ENCODE measurements around the gene FREM2. TPM values are rescaled to one million over a fixed set of nuclear protein-coding genes. Genes with fewer than 3 reads are reported as not detected.

Gene FREM2
- total RNA-seq, 1 experiment from 2014 or later = 0.05 TPM

GRCh38 chr13:38921081-38921480 lies 234.2 kb downstream of the FREM2 start:
- BruUV-seq (replicated peaks) = no TSS peak
- Histone ChIP-seq H3K79me2 (ENCODE audit: insufficient read depth, low read length) (no peaks in the 10 kb centered on the region), H3K9ac (ENCODE audit: low read length) (no peak overlapping the region), H3K27ac (ENCODE audit: low read depth, low read length) (no peak overlapping the region), H4K20me1 (ENCODE audit: insufficient read depth) (no peaks in the 10 kb centered on the region), H3K4me3 (replicated peaks in 1 of 2; ENCODE audit: low read depth in 1 of 2, low read length in 2 of 2) (no peak overlapping the region), H3K4me1 (ENCODE audit: control insufficient read depth in 1 of 2, insufficient read depth in 2 of 2, low read length in 2 of 2) (no peaks in the 10 kb centered on the region), H3K4me2 (ENCODE audit: low read length) (no peak overlapping the region), H3K36me3 (ENCODE audit: control insufficient read depth in 1 of 2, insufficient read depth in 2 of 2, low read length in 2 of 2) (no peaks in the 10 kb centered on the region), H3K9me2 (ENCODE audit: insufficient read depth) (no peaks in the 10 kb centered on the region), H3K9me3 (ENCODE audit: control insufficient read depth in 1 of 2, insufficient read depth in 1 of 2, low read depth in 1 of 2, low read length in 2 of 2) (no peaks in the 10 kb centered on the region), H2AFZ (ENCODE audit: low read depth, low read length, poor library complexity, severe bottlenecking) (no peak overlapping the region), H3K27me3 (ENCODE audit: insufficient read depth, low read length) (peaks cover 28% of the 10 kb centered on the region)
- no peak for DNase-seq (ENCODE audit: low read depth, low spot score)
- ChIA-PET CTCF (no interaction called here), POLR2A (no interaction called here), RAD21 (ENCODE audit: low non-redundant PET in 1 of 2, low total read pairs in 2 of 2, uncharacterized antibody in 2 of 2, unreplicated experiment in 2 of 2) (no interaction called here)
- intact Hi-C loops (cut with micrococcal nuclease) = no loop called here
- no peak for ATAC-seq
- TF ChIP-seq FOSL1 (IDR thresholded peaks at IDR 0.05; ENCODE audit: low read depth) = no peak
- no peak for TF ChIP-seq ZNF274 (IDR thresholded peaks at IDR 0.05; ENCODE audit: low read depth, low read length)
- no peak for TF ChIP-seq EGR1 (IDR thresholded peaks at IDR 0.05; ENCODE audit: low read depth)

- Histone ChIP-seq H3K4me1 (ENCODE audit: control insufficient read depth in 1 of 2, insufficient read depth in 2 of 2, low read length in 2 of 2) (no peaks in the 10 kb centered on the region), H3K79me2 (ENCODE audit: insufficient read depth, low read length) (no peaks in the 10 kb centered on the region), H3K4me3 (replicated peaks in 1 of 2; ENCODE audit: low read depth in 1 of 2, low read length in 2 of 2) (no peak overlapping the region), H3K36me3 (ENCODE audit: control insufficient read depth in 1 of 2, insufficient read depth in 2 of 2, low read length in 2 of 2) (no peaks in the 10 kb centered on the region), H3K9me2 (ENCODE audit: insufficient read depth) (no peaks in the 10 kb centered on the region), H4K20me1 (ENCODE audit: insufficient read depth) (no peaks in the 10 kb centered on the region), H3K4me2 (ENCODE audit: low read length) (no peak overlapping the region), H3K27ac (ENCODE audit: low read depth, low read length) (no peak overlapping the region), H3K9ac (ENCODE audit: low read length) (no peak overlapping the region), H3K9me3 (ENCODE audit: control insufficient read depth in 1 of 2, insufficient read depth in 1 of 2, low read depth in 1 of 2, low read length in 2 of 2) (no peaks in the 10 kb centered on the region), H3K27me3 (ENCODE audit: insufficient read depth, low read length) (peaks cover 34% of the 10 kb centered on the region), H2AFZ (ENCODE audit: low read depth, low read length, poor library complexity, severe bottlenecking) (no peak overlapping the region)
- ATAC-seq (no peak), DNase-seq (ENCODE audit: low read depth, low spot score) (no peak)
- intact Hi-C loops (cut with micrococcal nuclease) = no loop called here
- ChIA-PET CTCF (interaction anchor here (1.2 kb wide), 1 partner anchor 690 kb away, joined by 3 read pairs; no protein-coding TSS in a partner anchor), POLR2A (no interaction called here), RAD21 (ENCODE audit: low non-redundant PET in 1 of 2, low total read pairs in 2 of 2, uncharacterized antibody in 2 of 2, unreplicated experiment in 2 of 2) (no interaction called here)
- no TSS peak for BruUV-seq (replicated peaks)
- TF ChIP-seq, protein P1, sequence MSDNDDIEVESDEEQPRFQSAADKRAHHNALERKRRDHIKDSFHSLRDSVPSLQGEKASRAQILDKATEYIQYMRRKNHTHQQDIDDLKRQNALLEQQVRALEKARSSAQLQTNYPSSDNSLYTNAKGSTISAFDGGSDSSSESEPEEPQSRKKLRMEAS (IDR thresholded peaks at IDR 0.05) = no peak
- no peak for TF ChIP-seq ELF1 (IDR thresholded peaks at IDR 0.05; ENCODE audit: borderline replicate concordance, low read depth)
- TF ChIP-seq RAD21 (IDR thresholded peaks at IDR 0.05; ENCODE audit: low read depth) = no peak
- TF ChIP-seq, protein P2, sequence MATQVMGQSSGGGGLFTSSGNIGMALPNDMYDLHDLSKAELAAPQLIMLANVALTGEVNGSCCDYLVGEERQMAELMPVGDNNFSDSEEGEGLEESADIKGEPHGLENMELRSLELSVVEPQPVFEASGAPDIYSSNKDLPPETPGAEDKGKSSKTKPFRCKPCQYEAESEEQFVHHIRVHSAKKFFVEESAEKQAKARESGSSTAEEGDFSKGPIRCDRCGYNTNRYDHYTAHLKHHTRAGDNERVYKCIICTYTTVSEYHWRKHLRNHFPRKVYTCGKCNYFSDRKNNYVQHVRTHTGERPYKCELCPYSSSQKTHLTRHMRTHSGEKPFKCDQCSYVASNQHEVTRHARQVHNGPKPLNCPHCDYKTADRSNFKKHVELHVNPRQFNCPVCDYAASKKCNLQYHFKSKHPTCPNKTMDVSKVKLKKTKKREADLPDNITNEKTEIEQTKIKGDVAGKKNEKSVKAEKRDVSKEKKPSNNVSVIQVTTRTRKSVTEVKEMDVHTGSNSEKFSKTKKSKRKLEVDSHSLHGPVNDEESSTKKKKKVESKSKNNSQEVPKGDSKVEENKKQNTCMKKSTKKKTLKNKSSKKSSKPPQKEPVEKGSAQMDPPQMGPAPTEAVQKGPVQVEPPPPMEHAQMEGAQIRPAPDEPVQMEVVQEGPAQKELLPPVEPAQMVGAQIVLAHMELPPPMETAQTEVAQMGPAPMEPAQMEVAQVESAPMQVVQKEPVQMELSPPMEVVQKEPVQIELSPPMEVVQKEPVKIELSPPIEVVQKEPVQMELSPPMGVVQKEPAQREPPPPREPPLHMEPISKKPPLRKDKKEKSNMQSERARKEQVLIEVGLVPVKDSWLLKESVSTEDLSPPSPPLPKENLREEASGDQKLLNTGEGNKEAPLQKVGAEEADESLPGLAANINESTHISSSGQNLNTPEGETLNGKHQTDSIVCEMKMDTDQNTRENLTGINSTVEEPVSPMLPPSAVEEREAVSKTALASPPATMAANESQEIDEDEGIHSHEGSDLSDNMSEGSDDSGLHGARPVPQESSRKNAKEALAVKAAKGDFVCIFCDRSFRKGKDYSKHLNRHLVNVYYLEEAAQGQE (IDR thresholded peaks at IDR 0.05; ENCODE audit: low read depth) = no peak
- no peak for TF ChIP-seq JUND (IDR thresholded peaks at IDR 0.05)
- TF ChIP-seq EZH2 (IDR thresholded peaks at IDR 0.05) = no peak
- no peak for TF ChIP-seq FOSL1 (IDR thresholded peaks at IDR 0.05; ENCODE audit: low read depth)
- TF ChIP-seq YY1 (IDR thresholded peaks at IDR 0.05; ENCODE audit: extremely low read depth, insufficient replicate concordance, low read depth, low read length) = no peak
- TF ChIP-seq, protein P3, sequence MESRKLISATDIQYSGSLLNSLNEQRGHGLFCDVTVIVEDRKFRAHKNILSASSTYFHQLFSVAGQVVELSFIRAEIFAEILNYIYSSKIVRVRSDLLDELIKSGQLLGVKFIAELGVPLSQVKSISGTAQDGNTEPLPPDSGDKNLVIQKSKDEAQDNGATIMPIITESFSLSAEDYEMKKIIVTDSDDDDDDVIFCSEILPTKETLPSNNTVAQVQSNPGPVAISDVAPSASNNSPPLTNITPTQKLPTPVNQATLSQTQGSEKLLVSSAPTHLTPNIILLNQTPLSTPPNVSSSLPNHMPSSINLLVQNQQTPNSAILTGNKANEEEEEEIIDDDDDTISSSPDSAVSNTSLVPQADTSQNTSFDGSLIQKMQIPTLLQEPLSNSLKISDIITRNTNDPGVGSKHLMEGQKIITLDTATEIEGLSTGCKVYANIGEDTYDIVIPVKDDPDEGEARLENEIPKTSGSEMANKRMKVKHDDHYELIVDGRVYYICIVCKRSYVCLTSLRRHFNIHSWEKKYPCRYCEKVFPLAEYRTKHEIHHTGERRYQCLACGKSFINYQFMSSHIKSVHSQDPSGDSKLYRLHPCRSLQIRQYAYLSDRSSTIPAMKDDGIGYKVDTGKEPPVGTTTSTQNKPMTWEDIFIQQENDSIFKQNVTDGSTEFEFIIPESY (IDR thresholded peaks at IDR 0.05; ENCODE audit: extremely low read depth, insufficient replicate concordance, low read length) = no peak
- TF ChIP-seq POLR2AphosphoS5 (IDR thresholded peaks at IDR 0.05; ENCODE audit: low read depth, low read length) = no peak
- no peak for TF ChIP-seq SIN3A (IDR thresholded peaks at IDR 0.05; ENCODE audit: low read depth)
- no peak for TF ChIP-seq EZH2phosphoT487 (IDR thresholded peaks at IDR 0.05; ENCODE audit: borderline replicate concordance)
- TF ChIP-seq POLR2A (IDR thresholded peaks at IDR 0.05; ENCODE audit: borderline replicate concordance, extremely low read depth, insufficient read depth, insufficient read length) = no peak
These were observed 235.3 kb downstream of the FREM2 start for GRCh38 chr13:38922170-38922569.

Data from HCT116 (cell line).